PFSK-1 (cell line): ENCODE measurements around the gene NEUROG1.

ENCODE experiments used
- POLR2AphosphoS5 ChIP-seq: IDR thresholded peaks from 2 replicates; pipeline ENCODE4 v1.6.1; 2012; ENCODE audit warnings: low read depth, mild to moderate bottlenecking, control low read depth, low read length, moderate library complexity
- TAF1 ChIP-seq: IDR thresholded peaks from 2 replicates; pipeline ENCODE4 v1.6.1; 2012; ENCODE audit warnings: low read length, control low read depth, borderline replicate concordance; ENCODE audit not compliant: insufficient read depth

DNA sequence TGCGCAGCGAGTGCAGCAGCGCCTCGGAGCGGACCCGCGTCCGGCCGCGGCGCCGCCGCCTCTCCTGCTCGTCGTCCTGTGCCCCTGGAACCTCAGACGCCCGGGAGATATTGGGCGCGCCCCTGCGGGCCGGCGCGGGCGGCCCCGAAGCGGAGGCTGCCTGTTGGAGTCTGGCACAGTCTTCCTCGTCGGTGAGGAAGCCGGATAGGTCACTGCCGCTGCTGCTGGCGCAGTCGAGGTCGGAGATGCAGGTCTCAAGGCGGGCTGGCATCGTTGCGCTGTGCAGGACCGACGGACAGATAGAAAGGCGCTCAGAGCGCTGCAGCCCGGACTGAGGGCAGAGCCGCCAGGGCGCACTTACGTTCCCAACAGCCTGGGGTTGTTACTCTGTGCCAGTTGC, 344 bp downstream of the NEUROG1 start:
- TF ChIP-seq TAF1 (no peak), POLR2AphosphoS5 (no peak)
